Keratinocyte (primary cell): ENCODE data around the gene LGR6.

Experiments used
- CTCF ChIP-seq, 3 experiments: IDR thresholded peaks in 1 of 3; conservative IDR thresholded peaks in 1 of 3; optimal IDR thresholded peaks in 1 of 3; 2 replicates in 2 of 3; 3 replicates in 1 of 3; pipeline versions ENCODE3 to v1.5.1; 2011; ENCODE audit warnings: low read length in 3 of 3, mild to moderate bottlenecking in 3 of 3, moderate library complexity in 2 of 3, control low read depth in 1 of 3, inconsistent platforms in 1 of 3; ENCODE audit not compliant: insufficient read depth in 2 of 3; ENCODE audit errors: extremely low read depth in 1 of 3
- EZH2 ChIP-seq: IDR thresholded peaks from one replicate; pipeline ENCODE4 v1.6.1; 2012; ENCODE audit warnings: inconsistent platforms, mild to moderate bottlenecking, low read length, moderate library complexity

- TF ChIP-seq CTCF (optimal IDR thresholded peaks at IDR 0.05 in 1 of 3, IDR thresholded peaks at IDR 0.05 in 1 of 3, conservative IDR thresholded peaks at IDR 0.05 in 1 of 3; ENCODE audit: extremely low read depth in 1 of 3, insufficient read depth in 2 of 3, low read length in 3 of 3) (no peak), EZH2 (no peak)
Observed at GRCh38 chr1:202163281-202164270, 30.0 kb upstream of the LGR6 start.
